ENCODE data around the gene ADAMTS16.

DNA sequence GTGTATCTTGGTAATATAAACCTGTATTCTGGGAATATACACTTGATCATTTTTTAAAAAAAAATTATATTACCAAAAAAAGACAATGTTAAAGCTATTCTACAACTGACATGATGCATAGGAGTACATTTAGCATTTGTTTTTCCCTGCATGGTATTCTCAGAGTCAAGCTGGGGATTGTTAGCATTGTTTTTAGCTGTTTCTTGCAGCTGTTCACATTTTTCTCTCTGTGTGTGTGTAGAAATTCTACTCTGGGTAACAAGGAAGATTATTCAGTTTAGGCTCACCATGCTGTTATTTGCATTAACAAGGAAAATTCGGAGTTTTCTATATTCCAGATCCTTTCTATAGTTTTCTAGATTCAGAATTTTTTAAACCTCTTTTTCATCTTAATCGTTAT, 62.2 kb downstream of the ADAMTS16 start:
- TF ChIP-seq, protein P1, sequence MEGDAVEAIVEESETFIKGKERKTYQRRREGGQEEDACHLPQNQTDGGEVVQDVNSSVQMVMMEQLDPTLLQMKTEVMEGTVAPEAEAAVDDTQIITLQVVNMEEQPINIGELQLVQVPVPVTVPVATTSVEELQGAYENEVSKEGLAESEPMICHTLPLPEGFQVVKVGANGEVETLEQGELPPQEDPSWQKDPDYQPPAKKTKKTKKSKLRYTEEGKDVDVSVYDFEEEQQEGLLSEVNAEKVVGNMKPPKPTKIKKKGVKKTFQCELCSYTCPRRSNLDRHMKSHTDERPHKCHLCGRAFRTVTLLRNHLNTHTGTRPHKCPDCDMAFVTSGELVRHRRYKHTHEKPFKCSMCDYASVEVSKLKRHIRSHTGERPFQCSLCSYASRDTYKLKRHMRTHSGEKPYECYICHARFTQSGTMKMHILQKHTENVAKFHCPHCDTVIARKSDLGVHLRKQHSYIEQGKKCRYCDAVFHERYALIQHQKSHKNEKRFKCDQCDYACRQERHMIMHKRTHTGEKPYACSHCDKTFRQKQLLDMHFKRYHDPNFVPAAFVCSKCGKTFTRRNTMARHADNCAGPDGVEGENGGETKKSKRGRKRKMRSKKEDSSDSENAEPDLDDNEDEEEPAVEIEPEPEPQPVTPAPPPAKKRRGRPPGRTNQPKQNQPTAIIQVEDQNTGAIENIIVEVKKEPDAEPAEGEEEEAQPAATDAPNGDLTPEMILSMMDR (IDR thresholded peaks at IDR 0.05) = no peak
- TF ChIP-seq POLR2AphosphoS5 (IDR thresholded peaks at IDR 0.05) (no peak), POLR2A (IDR thresholded peaks at IDR 0.05) (no peak)
